DLD1 (cell line): ENCODE results near the gene CENPS.
"Not testable (repeated sequence)": the region's sequence is repeated elsewhere in the genome, so short reads cannot be mapped to it uniquely, and the experiment has no call there.

Experiments
- in situ Hi-C: cut with HindIII; loops from 2 replicates; pipeline ENCODE4 v1.10.0; 2017; ENCODE audit warnings: low sequenced_read_pairs

Gene CENPS

DNA sequence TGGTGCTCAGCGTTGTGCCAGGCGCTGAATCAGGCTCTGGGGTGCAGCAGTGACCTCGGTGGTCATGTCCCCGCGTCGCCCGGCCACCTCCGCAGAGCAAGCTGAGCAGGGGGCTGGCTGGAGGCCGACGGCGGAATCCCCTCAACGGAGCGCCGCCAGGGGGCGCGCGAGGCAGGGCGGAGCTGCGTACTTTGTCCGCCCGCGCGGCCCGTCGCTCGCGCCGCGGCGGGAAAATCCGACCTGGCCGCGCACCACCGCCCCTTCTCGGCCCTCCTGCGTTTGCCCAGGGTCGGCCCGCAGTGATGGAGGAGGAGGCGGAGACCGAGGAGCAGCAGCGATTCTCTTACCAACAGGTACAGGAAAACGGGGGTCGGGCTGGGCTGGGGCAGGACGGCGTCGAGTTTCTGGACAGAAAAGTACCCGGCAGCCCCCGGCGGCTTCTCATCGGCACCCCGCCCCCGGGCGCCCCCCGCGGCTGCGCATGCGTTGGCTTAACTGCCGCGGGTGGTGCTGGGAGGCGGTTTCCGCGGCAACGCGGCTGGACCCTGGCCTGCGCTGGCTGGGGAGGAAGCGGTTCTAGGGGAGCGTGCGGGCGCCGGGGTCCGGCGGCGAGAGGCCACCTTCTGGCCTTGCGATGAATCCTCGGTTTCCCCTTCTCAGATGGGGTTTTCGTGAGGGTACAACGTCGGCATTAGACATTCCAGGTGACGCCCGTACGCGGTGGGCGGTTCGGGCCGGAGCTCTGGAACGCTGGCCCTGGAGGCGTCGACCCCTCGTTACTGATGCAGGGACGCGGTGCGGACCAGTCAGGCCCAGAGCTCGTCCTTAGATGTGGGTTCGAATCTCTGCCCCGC lies at the start of gene CENPS:
CENPS (plus strand) TSS at position 218 of the 854 bp plus-strand sequence; CDS start at position 303, 85 bp downstream.
- in situ Hi-C loops = no loop called here

DNA sequence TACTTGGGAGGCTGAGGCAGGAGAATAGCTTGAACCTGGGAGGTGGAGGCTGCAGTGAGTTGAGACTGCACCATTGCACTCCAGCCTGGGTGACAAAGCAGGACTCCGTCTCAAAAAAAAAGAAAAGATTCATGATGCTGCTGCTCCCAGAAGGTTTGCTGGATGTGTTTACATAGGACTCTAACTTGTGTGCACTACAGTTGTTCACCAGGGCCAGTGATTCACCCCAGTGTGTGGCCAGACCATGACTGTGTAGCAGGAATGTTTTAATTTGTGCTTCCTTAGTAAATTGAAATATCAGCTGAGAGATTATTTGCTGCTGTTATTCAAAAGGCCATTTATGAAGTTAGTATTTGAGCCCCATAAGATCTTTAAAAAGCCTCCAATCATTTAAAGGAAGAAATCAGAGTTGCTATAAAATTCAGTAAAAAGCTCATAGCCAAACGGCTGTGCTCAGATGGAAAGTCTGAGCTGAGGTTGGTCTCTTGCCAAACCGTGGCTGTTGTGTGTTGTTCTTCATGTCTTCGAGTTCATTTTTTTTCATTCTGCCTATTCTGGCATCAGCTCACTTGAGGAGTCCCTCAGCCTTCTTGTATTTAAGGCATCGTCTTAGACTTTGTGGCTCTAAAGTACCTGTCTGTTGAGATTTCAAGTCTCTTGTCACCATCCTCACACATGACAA lies 49.5 kb upstream of the CENPS start:
- in situ Hi-C loops = no loop called here

DNA sequence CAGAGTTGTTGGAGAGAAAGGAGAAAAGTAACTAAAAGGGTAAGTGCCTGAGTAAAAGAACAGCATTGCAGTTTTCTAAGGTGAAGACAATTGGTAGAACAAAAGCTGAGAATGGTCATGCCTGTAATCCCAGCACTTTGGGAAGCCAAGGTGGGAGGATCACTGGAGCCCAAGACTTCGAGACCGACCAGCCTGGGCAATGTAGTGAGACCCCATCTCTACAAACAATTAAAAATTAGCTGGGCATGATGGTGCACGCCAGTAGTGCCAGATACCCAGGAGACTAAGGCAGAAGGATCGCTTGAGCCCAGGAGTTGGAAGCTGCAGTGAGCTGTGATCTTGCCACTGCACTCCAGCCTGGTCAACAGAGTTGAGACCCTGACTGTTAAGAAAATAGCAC lies 46.6 kb upstream of the CENPS start:
- in situ Hi-C loops = no loop called here

DNA sequence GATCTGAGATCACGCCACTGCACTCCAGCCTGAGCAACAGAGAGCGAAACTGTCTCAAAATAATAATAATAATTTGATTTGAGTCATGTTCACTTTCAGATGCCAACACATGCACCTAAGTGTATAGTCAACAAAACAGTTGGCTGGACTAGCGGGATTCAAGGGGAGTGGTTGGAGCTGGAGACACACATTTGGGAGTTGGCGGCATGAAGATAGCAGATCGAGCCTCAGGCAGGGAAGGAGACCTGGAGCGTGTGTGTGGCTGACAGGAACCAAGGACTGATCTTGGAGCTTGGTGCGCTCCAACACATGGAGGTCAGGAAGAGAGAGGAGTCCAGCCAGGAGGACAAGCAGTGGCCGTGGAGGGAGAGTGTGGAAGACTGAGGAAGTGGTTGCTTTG lies 46.0 kb upstream of the CENPS start:
- in situ Hi-C loops = no loop called here

DNA sequence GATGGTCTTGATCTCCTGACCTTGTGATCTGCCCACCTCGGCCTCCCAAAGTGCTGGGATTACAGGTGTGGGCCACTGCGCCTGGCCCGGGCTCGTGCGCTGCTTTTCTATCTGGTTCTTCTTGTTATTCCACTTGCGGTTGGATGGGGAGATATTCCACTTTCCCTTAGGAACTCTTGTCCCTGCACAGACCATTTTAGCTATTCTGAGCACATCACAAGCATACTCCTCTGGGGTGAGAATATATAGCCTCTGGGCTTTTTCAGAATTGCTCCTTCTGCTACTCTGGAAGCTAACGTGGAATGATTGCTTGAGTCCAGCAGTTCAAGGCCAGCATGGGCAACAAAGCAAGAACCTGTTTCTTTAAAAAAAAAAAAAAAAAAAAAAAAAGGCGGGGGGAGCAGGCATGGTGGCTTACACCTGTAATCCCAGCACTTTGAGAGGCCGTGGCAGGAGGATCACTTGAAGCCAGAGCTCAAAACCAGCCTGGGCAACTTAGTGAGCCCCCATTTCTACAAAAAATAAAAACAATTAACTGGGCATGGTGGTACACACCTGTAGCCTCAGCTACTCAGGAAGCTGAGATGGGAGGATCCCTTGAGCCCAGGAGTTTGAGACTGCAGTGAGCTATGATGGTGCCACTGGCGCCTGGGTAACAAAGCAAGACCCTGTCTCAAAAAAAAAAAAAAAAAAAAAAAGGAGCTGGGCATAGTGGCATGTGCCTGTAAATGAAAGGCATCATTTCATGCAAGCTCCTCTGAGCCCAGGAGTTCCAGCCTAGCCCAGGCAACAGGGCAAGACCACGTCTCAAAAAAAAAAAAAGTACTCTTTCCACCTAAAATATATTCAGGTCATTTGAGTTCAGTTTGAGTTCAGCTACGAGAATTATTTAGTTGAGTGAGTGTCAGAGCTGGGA lies 43.2 kb upstream of the CENPS start:
- in situ Hi-C loops = no loop called here

DNA sequence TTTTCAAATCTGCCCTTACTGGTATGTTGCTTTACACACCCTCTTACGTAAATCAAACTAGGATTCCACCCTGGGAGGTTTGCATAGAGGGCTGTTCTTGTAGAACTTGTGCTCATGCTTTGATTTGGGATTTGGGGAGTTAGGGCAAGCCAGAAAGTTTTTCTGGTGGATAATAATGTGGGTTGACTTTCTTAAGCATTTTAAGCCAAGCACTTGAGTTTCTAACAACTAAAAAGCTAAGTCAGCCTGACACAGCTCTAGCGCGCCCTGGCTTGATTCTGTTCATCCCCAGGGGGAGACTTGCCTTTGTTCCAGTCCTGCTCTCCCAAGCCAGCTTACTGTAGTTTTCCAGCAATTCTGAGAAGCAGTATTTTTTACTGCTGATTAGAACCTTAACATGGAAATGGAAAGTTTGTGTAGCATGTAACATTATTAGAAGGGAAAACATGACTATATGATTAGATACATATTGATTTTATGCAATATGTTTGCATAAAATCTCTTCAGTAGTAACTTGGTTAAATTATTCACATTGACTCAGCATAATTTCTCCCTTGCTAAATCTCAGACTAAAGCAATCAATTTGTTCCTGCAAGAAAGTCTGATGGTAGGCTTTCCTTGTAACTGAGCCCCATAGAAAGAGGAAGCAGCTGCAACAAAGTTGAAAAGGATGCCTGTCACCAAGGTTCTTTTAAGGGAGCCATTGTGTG lies 42.4 kb upstream of the CENPS start:
- in situ Hi-C loops = no loop called here

DNA sequence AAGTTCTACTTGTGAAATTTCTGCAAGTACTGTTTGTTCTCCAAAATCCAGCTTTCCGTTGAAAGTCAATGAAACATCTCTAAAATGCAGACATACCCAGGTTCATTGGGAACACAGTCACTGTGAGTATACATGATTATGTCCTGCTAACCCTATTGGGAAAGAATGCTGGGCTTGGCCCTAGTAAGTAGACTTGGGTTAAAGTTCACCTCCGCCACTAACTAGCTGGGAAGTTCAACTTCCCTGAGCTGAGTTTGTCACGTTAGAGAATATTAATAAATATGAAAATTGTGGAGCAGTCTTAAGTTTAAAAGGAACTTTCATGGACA lies 41.9 kb upstream of the CENPS start:
- in situ Hi-C loops = no loop called here

DNA sequence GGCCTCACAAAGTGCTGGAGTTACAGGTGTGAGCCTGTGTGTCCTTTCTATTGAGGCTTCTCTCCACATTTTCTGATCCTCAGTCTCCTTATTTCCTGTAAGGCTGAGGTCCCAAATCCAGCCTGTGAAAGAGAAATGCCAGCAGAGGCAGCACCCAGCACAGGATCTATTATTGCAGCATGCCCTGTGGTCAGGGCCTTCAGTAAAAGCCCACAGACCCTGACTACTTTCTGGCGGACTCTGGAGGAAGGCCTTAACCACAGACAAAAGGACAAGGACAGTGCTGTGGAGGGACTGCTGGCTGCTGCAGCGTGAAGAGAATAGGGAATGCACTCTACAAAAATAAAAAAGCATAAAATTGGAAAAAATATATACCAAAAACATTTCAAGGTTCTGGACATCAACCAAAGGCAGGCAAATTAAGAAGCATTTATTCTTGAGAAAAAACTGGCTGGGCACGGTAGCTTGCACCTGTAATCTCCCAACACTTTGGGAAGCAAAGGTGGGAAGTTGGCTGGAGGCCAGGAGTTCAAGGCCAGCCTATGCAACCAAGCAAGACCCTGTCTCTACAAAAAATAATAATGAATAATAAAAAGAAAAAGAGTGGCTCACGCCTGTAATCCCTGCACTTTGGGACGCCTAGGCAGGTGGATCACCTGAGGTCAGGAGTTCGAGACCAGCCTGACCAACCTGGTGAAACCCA lies 40.8 kb upstream of the CENPS start:
- in situ Hi-C loops = no loop called here

DNA sequence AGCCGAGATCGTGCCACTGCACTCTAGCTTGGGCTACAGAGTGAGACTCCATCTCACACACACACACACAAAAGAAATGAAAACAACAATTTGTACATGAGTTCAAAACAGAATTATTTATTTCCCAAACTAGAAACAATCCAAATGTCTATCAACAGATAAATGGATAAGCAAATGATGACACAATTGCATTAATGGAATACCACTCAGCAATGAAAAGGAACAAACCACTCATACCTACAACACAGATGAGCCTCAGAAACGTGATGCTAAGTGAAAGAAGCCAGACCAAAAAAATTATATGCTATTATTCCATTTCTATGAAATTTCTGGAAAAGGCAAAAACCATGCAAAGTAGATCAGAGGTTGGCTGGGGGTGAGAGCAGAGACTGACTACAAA lies 33.4 kb upstream of the CENPS start:
- in situ Hi-C loops = no loop called here

DNA sequence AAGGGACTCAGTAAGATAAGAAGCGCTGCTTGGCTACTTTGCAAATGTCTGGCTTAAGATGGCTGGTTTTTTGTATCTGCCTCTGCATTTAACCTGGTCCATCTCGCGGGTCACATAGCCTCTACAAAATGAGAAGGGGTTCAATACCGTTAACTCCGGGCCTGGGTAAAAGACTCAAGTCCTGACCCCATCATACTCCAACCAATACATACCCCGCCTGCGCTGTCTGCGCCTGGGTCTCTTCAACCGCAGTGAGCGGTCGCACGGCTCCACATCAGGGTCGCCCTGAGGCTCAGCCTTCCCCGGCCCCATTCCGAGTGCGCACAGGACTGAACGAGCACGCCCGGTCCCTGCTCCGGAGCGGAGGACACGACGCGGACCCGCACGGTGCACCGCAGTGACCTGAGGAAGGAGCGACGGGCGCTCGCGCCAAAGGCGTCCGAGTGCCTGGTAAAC lies 31.9 kb upstream of the CENPS start:
- in situ Hi-C loops = no loop called here

DNA sequence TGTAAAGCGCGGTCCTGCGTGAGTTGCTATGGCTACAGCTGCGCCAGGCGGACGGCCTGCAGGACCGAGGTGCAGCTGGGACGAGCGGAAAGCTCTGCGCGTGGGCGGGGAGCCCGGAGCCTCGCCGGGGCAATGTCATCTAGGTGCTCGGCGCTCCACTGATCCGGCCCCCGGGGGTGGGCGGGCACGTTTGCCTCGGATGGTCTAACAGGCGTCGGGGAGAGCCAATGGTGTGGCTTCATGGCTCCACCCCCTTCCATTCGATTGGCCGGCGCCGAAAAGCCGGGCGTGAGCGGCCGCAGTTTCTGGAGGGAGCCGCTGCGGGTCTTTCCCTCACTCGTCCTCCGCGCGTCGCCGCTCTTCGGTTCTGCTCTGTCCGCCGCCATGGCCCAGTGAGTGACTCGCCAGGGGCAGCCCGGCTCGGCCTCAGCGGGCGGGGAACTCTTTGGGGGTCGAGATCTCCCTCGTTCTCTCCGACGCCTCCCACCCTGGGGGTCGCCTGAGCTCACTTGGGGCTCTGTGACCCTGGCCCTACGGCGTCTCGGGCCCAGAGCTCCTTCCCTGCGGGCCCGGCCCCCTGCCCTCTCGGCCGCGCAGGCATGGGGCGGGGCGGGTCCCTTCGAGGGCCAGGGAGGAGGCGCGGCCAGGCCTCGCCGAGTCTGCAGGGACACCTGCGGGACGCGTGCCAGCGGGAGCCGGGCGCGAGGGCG lies 31.3 kb upstream of the CENPS start, which contains the start of gene PGD:
PGD (plus strand) TSS at position 331 of the 710 bp plus-strand sequence; CDS start at position 385, 54 bp downstream.
- in situ Hi-C loops = no loop called here

DNA sequence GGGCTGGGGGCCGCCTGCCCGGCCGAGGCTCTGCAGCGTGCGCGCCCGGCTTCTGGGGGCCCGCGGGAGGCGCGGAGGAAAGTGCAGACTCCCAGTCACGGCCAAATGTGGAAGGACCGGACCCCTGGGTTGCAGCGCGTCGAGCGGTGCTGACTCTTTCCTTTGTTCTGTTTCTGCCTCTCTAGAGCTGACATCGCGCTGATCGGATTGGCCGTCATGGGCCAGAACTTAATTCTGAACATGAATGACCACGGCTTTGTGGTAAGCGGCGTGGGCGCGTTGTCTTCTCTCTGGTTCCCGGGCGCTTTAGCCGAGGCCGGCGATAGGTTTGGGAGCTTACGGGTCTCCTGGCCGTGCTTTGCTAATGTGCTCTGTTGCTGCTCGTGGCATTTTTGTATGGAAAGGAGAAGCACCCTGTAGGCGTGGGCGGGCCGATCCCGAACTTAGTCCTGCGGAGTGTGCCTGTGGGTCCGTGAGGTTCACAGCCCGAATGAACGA lies 30.7 kb upstream of the CENPS start:
- in situ Hi-C loops = no loop called here

DNA sequence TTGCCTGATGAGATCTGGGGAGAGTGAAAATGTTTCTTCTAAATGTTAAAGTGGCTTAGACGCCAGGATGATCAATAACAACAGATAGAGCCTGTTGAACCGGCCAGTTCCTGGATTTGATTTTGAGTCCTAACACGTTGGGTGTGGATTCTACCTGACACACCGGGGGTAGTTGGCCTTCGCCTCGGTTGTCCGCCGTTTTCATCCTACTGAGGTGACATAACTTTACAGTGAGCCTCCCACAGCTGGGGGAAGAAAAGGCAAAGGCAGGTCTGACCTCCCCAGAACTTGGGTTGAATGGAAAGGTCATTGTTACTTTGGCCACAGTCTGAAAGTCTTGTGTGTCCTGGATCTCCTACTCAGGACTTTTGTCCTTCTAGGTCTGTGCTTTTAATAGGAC lies 30.2 kb upstream of the CENPS start:
- in situ Hi-C loops = no loop called here

DNA sequence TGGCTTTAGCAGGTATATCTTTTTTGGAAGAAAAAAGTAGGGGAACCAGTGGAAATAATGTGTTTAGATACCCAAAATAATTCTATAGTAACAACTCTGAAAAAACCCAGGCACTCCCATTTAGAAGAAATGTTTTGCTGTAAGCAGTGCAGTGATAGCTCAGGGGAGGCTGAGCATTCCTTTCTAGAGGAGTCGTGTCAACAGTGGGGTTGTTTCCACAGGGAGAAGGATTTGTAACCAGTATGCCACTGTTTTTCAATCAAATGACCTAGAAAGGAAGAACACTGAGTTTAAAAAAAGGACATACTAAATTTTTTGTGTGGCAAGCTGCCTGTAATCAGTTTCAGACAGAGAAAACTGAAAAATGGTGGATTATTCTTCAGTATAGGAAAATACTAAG lies 29.0 kb upstream of the CENPS start:
- in situ Hi-C loops = no loop called here

DNA sequence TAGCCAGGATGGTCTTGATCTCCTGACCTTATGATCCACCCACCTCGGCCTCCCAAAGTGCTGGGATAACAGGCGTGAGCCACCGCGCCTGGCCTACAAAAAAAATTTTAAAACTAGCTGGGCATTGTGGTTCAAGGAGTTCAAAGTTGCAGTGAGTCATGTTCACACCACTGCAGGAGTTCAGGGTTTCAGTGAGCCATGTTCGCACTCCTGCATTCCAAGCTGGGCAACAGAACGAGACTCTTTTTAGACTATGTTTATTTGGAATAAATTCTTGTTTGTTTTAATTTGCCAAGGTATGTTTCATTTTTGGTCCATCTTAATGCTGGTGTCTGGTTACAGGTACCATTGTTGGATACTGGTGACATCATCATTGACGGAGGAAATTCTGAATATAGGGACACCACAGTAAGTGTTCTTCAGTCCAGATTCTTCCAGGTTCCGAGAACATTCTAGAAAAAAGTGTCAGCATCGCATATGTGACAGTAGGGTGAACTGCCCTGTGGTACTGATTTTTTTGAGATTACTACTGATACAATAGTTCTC lies 27.4 kb upstream of the CENPS start:
- in situ Hi-C loops = no loop called here

DNA sequence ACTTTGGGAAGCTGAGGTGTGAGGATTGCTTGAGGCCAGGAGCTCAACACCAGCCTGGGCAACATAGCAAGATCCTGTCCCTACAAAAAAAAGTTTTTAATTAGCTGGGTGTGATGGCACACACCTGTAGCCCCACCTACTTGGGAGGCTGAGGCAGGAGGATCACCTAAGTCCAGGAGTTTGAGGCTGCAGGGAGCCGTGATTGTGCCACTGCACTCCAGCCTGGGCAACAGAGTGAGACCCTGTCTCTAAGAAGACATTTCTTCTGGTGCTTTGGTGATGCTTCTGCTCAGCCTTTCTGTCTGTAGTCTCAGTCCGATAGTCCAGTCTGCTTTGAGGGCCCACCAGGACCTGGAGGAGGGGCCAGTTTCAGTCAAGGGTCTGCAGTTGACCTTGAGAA lies 23.0 kb upstream of the CENPS start:
- in situ Hi-C loops = no loop called here

DNA sequence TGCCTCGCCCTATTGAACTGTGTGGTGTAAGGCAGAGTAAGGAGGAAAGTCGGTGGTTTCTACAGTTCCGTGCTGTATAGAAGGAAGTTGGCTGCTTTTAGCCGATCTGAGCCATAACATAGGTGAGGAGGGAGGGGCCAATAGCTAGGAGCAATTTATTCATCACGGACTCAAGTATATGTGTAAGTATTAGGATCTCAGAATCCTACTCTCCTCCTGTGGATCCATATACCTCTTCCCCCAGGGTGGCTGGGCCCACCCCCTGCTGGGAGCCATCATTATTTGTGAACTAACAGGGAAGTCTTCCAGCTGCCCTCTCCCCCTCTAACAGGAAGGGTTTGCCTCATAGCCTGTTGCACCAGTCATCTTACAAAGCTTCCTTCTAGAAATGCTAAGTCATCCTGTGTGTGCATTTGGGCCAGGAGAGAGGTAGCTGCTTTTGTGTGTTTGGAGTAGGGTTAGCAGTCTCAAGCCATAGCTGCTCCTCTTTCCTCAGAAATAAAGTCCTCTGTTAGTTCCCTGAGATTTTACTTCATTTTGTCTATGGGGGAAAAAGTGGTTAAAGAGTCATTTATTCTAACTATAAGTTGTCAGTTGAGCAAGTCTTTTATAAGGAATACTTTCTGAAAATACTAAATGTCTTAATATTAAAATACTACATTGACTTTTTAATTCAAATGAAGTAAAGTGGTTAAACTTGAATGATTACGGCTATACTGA lies 14.9 kb upstream of the CENPS start:
- in situ Hi-C loops = no loop called here

DNA sequence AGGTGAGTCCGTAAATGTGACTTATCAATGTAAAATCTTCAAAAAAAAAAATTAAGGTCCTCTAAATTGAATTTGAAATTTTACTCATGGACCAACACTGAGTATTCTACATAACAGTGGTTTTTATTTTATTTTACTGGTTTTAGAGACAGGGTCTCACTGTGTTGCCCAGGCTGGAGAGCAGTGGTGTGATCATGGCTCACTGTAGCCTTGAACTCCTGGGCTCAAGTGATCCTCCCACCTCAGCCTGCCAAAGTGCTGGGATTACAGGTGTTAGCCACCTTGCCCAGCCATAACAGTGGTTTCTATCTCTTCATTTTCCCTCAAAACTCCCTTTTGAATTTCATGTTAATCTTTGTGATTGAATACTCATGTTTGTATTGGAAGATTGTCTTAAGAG lies 14.3 kb upstream of the CENPS start:
- in situ Hi-C loops = not testable (repeated sequence)
